Measurements from ENCODE around the gene SLIT3.

The SLIT3 gene

GRCh38 chr5:168798065-168799023 is 502.6 kb downstream of the SLIT3 start:
- no peak for TF ChIP-seq CTCF (conservative IDR thresholded peaks at IDR 0.05; ENCODE audit: control insufficient read depth, insufficient read depth, low read depth, low read length)
- H3K4me3 ChIP-seq (ENCODE audit: control insufficient read depth, low read depth, low read length), result no peak overlapping the region
- no peak for DNase-seq (ENCODE audit: low read depth)

GRCh38 chr5:168796593-168797580 is 504.1 kb downstream of the SLIT3 start:
- no peak for TF ChIP-seq CTCF (conservative IDR thresholded peaks at IDR 0.05; ENCODE audit: control insufficient read depth, insufficient read depth, low read depth, low read length)
- no peak for DNase-seq (ENCODE audit: low read depth)
- no peak overlapping the region for H3K4me3 ChIP-seq (ENCODE audit: control insufficient read depth, low read depth, low read length)

- TF ChIP-seq CTCF (conservative IDR thresholded peaks at IDR 0.05; ENCODE audit: control insufficient read depth, insufficient read depth, low read depth, low read length), result no peak
- no peak overlapping the region for H3K4me3 ChIP-seq (ENCODE audit: control insufficient read depth, low read depth, low read length)
- DNase-seq (ENCODE audit: low read depth), result no peak
These were observed 504.9 kb downstream of the SLIT3 start for GRCh38 chr5:168796000-168796399.

- no peak overlapping the region for H3K4me3 ChIP-seq (ENCODE audit: control insufficient read depth, low read depth, low read length)
- TF ChIP-seq CTCF (conservative IDR thresholded peaks at IDR 0.05; ENCODE audit: control insufficient read depth, insufficient read depth, low read depth, low read length), result no peak
- peak; percentile 63 for DNase-seq (ENCODE audit: low read depth)
These were observed 506.8 kb downstream of the SLIT3 start for GRCh38 chr5:168793841-168794837.

GRCh38 chr5:168792678-168793077 is 508.3 kb downstream of the SLIT3 start:
- no peak overlapping the region for H3K4me3 ChIP-seq (ENCODE audit: control insufficient read depth, low read depth, low read length)
- no peak for TF ChIP-seq CTCF (conservative IDR thresholded peaks at IDR 0.05; ENCODE audit: control insufficient read depth, insufficient read depth, low read depth, low read length)
- DNase-seq (ENCODE audit: low read depth), result no peak
